ENCODE data around the gene PTPRE.

PTPRE gene

GRCh38 chr10:127883516-127883915, 23.4 kb upstream of the PTPRE start:
- no peak for DNase-seq

- DNase-seq = no peak
Observed at GRCh38 chr10:127884501-127884900, 22.4 kb upstream of the PTPRE start.

- DNase-seq = no peak
Observed at GRCh38 chr10:127886371-127887051, 20.4 kb upstream of the PTPRE start.

- DNase-seq = no peak
Observed at GRCh38 chr10:127887541-127888415, 19.1 kb upstream of the PTPRE start.

GRCh38 chr10:127888521-127889312, 18.2 kb upstream of the PTPRE start:
- DNase-seq = no peak

GRCh38 chr10:127889605-127890195, 17.2 kb upstream of the PTPRE start:
- DNase-seq = no peak

- no peak for DNase-seq
Observed at GRCh38 chr10:127890216-127890615, 16.7 kb upstream of the PTPRE start.

- DNase-seq = no peak
Observed at GRCh38 chr10:127890832-127891334, 16.0 kb upstream of the PTPRE start.

DNA sequence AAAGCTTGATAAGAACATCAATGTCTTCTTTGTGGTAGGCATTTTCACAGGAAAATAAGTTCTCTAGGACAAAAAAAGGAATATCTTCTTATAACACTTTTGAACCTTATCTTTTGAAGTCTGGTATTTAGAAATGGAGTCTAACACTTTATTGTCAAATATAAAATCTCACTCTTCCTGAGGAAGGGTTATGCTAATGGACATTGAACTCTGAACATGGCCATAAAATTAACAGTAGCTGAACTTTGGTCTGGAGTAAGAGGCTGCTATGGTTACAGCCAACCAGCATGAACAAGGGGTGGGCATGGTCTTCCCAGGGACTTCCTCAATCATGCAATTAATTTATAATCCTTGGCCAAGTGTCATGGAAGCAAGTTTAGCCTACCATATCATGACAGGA, 14.2 kb upstream of the PTPRE start, which contains the start of gene CLRN3:
Gene CLRN3, minus strand, starts transcription at position 199 of the 400 bp plus-strand sequence. Its CDS starts 157 bp downstream, at position 42.
- no peak for DNase-seq

DNA sequence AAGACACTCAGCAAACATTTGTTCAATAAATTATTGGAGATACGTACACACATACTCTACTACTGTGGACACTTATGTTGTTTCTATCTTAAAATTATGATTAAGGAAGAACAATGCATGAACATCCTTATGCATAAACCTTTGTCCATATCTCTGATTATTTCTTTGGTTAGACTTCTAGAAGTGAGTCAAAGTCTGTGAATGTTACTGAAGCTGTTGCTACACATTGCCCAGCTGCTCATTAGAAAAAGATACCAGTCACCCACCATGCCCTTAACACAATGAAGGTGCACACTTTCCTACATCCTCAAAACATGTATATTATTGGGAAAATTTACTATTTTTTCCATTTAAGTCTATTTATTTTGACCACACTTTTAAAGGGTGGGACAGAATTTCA, 12.8 kb upstream of the PTPRE start:
- no peak for DNase-seq

DNA sequence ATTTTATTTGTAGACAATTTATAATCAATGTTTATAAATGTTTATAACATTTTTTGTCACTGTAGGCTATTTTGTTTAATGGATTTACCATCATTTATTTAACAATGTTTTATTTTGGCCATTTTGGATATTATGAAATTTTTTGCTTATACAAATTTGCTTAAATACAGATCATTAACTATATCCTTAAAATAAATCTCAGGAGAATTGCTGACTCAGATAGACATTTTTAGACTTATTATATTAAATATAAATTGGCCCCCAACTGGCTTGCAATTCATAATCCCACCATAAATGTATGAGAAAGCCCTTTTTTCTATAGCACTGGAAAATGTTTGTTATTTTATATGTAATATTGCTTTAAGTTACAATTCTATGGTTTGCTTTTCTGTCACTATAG, 10.3 kb upstream of the PTPRE start:
- DNase-seq = no peak

DNA sequence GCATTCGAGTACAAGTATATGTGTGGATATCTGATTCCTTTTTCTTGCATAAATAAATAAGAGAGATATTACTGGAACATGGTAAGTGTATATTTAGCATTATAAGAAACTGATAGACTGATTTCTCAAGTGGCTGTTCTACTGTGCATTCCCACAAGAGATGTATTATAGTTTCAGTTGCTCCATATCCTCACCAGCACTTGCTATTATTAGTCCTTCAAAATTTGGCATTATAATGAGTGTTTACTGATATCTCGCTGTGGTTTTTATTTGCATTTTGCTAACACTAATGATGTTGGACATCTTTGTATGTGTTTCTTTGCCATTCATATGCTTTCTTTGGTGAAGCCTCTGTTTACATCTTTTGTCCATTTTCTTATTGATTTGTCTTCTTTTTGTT, 9.7 kb upstream of the PTPRE start:
- DNase-seq = no peak

GRCh38 chr10:127899766-127900387, 7.0 kb upstream of the PTPRE start:
- DNase-seq = no peak

DNA sequence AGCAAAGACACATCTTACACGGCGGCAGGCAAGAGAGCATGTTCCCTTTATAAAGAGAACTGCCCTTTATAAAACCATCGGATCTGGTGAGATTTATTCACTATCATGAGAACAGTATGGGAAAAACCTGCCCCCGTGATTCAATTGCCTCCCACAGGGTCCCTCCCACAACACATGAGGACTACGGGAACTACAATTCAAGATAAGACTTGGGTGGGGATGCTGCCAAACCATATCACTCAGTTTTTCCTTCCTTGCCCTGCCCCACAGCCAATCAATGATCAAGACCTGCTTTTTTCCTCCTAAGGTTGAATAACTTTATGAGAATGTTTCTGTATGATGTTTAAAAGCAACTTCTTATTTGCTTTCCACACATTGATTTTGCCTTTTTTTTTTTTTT, 3.1 kb upstream of the PTPRE start:
- no peak for DNase-seq

DNA sequence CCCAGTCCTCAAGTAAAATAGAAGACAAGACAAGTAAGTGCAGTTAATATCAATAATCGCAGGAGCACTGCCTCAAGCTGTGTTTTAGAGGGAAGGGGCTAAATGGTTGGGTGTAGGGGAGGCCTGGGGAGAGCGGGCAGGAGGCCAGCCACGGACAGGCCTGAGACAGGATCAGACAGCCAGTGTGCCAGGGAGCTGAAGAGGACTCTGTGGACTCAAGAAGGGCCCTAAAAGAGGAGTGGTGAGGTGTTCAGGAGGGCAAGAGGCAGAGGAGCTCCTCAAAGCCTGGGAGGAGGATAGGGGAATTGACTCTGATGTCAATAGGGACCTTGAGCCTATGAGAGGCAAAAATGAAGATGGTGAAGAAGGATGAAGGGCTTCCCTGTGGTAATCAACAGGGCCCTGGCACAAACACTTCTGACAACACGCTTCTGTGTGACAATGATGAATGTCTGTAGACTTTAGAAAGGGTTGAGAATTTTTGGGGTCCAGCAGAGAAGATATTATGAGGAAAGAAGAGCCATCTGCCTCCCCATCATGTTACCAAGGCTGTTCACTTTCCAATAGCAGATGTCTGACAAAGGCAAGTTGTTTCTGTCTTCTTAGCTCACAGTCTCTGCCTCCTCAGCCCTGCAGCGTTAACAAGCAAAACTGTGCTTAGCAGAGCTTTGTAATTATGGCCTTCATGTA, 2.4 kb upstream of the PTPRE start:
- DNase-seq = no peak

DNA sequence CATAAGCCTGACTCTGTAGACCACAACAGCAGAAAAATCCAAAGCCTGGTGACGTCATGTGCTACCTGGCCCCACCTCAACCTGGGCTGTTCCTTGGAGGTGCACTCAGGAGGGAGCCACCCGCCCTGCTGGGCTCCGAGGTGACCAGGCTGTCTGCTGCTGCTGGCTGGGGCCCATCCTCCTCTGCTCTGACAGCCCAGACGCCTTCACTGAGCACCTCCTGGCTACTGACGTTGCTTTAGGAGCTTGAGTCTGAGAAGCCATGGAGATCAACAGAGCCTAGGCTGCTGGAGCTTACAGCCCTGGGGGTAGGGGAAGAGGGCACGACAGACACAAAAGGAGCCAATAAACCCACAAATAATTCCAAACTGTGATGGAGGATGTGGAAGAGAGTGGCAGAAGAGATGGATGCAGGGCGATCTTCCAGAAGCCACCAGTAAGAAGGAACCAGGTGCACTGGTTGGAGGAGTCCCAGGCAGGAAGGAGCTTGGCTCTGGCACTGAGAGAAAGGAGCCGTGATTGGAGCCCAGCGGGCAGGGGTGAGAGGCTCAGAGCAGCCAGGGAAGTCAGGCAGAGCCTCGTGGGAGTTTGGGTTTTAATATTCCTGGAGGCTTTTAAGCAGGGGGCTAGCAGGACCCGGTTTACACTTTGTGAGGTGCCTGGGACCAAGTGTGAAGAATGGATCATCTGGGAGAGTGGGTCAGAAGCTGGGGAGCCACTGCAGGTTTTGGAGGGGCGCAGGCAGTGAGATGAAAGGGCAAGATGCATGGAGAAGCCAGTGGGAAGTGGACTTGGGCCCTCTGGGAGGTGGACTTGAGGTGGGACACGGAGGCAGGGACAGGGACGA, 1.7 kb upstream of the PTPRE start:
- DNase-seq = no peak

DNA sequence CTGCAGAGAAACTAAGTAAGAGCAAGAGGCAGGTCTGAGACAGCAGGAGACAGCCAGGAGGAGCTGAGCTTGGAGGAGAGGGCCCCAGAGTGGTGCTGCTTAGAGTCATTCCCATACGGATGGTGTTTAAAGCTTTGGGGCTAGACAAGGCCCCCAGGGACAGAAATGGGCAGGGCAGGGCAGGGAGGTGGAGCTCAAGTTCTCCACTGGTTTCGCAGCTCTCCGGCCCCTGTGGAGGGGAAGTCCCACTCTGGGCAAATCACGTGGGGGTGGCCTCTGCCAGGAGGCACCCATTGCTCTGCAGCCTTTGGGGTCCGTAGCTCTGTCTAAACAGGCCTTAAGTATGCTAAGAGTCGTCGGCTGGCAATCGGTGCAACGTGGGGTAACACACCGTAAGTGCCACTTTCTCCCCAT, 1.0 kb upstream of the PTPRE start:
- DNase-seq = no peak

GRCh38 chr10:127907411-127908105, 655 bp downstream of the PTPRE start:
- peak; percentile 37 for DNase-seq

GRCh38 chr10:127908106-127908958, 1.4 kb downstream of the PTPRE start:
- no peak for DNase-seq

Measured in stimulated activated CD4-positive, alpha-beta T cell treated with anti-CD3 and anti-CD28 coated beads, Interleukin-4, amount 100 ng/mL, for 1 hour (primary cell).